A549 (cell line): Measurements from ENCODE around the gene DDO.

ENCODE experiments used
- HOXB5 ChIP-seq: fragments of 250-450 bp; sonication (Bioruptor Pico); IDR thresholded peaks from 2 replicates; pipeline ENCODE4 v1.5.0; 2020; ENCODE audit warnings: mild to moderate bottlenecking, moderate library complexity
- JUN ChIP-seq, 2 experiments: fragments of >200 bp; sonication (Bioruptor Twin); formaldehyde crosslinking; IDR thresholded peaks; 2 replicates in 1 of 2; 3 replicates in 1 of 2; pipeline ENCODE4 v1.6.1; 2016 to 2017
- KDM5A ChIP-seq: fragments of 200-600 bp; sonication (generic); IDR thresholded peaks from 2 replicates; pipeline ENCODE4 v1.6.1; 2016; ENCODE audit warnings: antibody characterized with exemption, mild to moderate bottlenecking
- PHF8 ChIP-seq: fragments of 200-600 bp; sonication (generic); IDR thresholded peaks from 2 replicates; pipeline ENCODE4 v1.6.1; 2016; ENCODE audit warnings: low read depth, mild to moderate bottlenecking, antibody characterized with exemption, moderate library complexity, borderline replicate concordance
- RCOR1 ChIP-seq: fragments of 150-350 bp; IDR thresholded peaks from 2 replicates; pipeline ENCODE4 v1.6.1; 2014; ENCODE audit warnings: antibody characterized with exemption, low read length, low read depth
- ZFP36 ChIP-seq: fragments of 450-650 bp; IDR thresholded peaks from 2 replicates; pipeline ENCODE4 v1.6.1; 2014; ENCODE audit warnings: borderline replicate concordance; ENCODE audit not compliant: partially characterized antibody
- TF ChIP-seq, protein P1 (sequence below): fragments of >200 bp; sonication (Bioruptor Twin); formaldehyde crosslinking; IDR thresholded peaks from 3 replicates; pipeline ENCODE4 v1.5.1; 2016
- TF ChIP-seq, protein P2 (sequence below): fragments of 450-650 bp; IDR thresholded peaks from 2 replicates; pipeline ENCODE4 v1.6.1; 2014; ENCODE audit warnings: antibody characterized with exemption

DNA sequence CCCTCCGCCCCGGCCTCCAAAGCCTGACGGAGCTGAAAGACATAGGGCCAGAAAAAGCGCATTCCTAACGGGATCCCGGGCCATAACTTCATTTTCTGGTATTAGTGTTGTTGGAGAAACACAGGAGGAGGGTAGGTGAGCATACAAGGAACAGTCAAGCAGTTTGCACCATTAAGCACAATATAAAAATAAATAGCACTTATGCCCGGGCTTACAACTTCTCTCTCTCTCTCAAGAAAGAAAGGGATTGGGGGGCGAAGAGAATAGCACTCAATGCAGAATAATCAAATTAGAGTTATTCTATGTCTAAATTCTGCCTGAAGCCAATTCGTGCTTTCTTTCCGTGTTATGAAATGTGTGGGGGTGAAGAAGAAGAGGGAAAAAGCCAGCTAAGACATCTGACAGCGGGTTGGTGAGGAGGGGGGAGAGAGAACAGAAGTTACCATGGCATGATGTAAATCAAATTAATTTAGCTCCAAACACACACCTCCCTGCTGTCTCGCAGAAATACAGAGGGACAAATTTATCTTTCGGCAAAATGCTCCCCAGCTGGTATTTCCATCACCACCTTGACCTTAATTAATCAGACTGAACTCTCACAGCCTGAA is 56.7 kb downstream of the DDO start:
- TF ChIP-seq, protein P1, sequence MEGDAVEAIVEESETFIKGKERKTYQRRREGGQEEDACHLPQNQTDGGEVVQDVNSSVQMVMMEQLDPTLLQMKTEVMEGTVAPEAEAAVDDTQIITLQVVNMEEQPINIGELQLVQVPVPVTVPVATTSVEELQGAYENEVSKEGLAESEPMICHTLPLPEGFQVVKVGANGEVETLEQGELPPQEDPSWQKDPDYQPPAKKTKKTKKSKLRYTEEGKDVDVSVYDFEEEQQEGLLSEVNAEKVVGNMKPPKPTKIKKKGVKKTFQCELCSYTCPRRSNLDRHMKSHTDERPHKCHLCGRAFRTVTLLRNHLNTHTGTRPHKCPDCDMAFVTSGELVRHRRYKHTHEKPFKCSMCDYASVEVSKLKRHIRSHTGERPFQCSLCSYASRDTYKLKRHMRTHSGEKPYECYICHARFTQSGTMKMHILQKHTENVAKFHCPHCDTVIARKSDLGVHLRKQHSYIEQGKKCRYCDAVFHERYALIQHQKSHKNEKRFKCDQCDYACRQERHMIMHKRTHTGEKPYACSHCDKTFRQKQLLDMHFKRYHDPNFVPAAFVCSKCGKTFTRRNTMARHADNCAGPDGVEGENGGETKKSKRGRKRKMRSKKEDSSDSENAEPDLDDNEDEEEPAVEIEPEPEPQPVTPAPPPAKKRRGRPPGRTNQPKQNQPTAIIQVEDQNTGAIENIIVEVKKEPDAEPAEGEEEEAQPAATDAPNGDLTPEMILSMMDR, result no peak
- no peak for TF ChIP-seq ZFP36
- TF ChIP-seq RCOR1, result no peak
- no peak for TF ChIP-seq PHF8
- no peak for TF ChIP-seq KDM5A
- TF ChIP-seq, protein P2, sequence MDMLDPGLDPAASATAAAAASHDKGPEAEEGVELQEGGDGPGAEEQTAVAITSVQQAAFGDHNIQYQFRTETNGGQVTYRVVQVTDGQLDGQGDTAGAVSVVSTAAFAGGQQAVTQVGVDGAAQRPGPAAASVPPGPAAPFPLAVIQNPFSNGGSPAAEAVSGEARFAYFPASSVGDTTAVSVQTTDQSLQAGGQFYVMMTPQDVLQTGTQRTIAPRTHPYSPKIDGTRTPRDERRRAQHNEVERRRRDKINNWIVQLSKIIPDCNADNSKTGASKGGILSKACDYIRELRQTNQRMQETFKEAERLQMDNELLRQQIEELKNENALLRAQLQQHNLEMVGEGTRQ, result no peak
- TF ChIP-seq HOXB5, result no peak
- TF ChIP-seq JUN (IDR thresholded peaks at IDR 0.05), result no peak
